Neural cell (in vitro differentiated cells): ENCODE results near the gene HBEGF.

Source experiments
- CTCF ChIP-seq: fragments of 450-650 bp; IDR thresholded peaks from 2 replicates; pipeline ENCODE4 v1.5.1; 2014; ENCODE audit warnings: antibody characterized with exemption, mild to moderate bottlenecking, moderate library complexity; ENCODE audit not compliant: poor library complexity, severe bottlenecking
- EZH2 ChIP-seq: fragments of 200-600, 300-800 bp; shearing (Covaris generic), sonication (generic); IDR thresholded peaks from 2 replicates; pipeline ENCODE4 v1.6.1; 2014; ENCODE audit warnings: antibody characterized with exemption, low read length, borderline replicate concordance, mild to moderate bottlenecking; ENCODE audit not compliant: insufficient read depth, poor library complexity, severe bottlenecking
- POLR2AphosphoS5 ChIP-seq: IDR thresholded peaks from 2 replicates; pipeline ENCODE4 v1.6.1; 2012
- REST ChIP-seq: IDR thresholded peaks from 2 replicates; pipeline ENCODE4 v1.6.1; 2012; ENCODE audit warnings: borderline replicate concordance
- SMC3 ChIP-seq: fragments of 450-650 bp; conservative IDR thresholded peaks from 2 replicates; pipeline ENCODE4 v1.6.1; 2014; ENCODE audit warnings: antibody characterized with exemption, mild to moderate bottlenecking, moderate library complexity; ENCODE audit not compliant: poor library complexity

GRCh38 chr5:140327589-140327988, 18.8 kb downstream of the HBEGF start:
- TF ChIP-seq POLR2AphosphoS5 (no peak), EZH2 (no peak), CTCF (no peak), REST (no peak), SMC3 (no peak)
